ENCODE results near the gene SLC46A1.

The SLC46A1 gene

DNA sequence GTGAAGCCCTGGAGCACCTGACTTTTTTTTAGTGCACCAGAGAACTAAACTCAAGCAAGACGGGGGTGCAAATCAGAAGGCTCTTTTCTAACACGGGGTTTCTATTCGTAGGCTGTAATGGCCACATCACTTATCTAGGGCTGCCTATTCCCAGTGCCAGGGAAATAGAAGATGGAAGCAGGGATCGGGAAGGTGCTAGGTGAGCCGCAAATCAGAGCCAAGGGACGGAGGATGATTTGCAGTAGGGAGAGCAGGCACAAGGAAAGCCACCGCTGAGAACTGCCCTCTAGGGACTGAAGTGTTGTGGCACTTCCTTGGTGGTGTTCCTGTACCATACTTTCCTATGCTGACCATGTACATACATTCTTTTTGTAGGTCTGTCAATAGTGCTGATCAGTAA, 7.8 kb upstream of the SLC46A1 start:
- H3K4me3 ChIP-seq (ENCODE audit: insufficient read depth, low read length, poor library complexity, severe bottlenecking): no peak overlapping the region
- no peaks in the 10 kb centered on the region for H3K27me3 ChIP-seq (ENCODE audit: low read length)
- H4K20me1 ChIP-seq (ENCODE audit: low read depth, low read length): no peaks in the 10 kb centered on the region
- no peaks in the 10 kb centered on the region for H3K9me2 ChIP-seq (replicated peaks; ENCODE audit: insufficient read depth, low read length)
- H3K9me3 ChIP-seq (ENCODE audit: insufficient read depth, low read length): no peaks in the 10 kb centered on the region
- H3K79me2 ChIP-seq (ENCODE audit: insufficient read depth, low read length): no peaks in the 10 kb centered on the region
- H3F3A ChIP-seq (ENCODE audit: insufficient read depth): no peaks in the 10 kb centered on the region
- H3K9ac ChIP-seq (ENCODE audit: low read length): no peak overlapping the region
- no peak overlapping the region for H3K27ac ChIP-seq (ENCODE audit: low read depth, low read length)
- H2AFZ ChIP-seq (ENCODE audit: low read depth, low read length, severe bottlenecking): no peak overlapping the region
- H3K36me3 ChIP-seq (ENCODE audit: low read length): no peaks in the 10 kb centered on the region
- TF ChIP-seq CTCF (IDR thresholded peaks at IDR 0.05; ENCODE audit: insufficient read depth, low read length, poor library complexity, severe bottlenecking): no peak
- TF ChIP-seq EZH2phosphoT487 (conservative IDR thresholded peaks at IDR 0.05; ENCODE audit: low read length): no peak
- no peak overlapping the region for H3K4me2 ChIP-seq (ENCODE audit: low read depth, low read length, poor library complexity, severe bottlenecking)

DNA sequence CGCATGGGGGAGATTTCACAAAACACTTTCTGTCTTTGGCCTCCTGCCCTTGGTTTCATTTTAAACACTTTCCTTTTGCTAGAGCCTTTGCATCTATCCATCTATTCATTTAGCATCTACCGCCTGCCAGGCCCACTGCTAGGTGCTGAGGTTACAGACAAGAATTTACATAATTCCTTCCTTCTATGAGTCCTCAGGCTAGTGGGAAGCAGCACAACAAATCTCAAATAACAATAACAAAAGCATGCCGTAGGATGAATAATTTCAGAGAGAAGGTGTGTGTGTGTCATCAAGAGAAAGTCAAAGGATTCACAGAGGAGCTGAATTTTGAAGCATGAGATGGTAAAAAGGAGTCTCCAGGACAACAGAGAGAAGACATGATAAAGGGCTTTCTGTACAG, 6.1 kb upstream of the SLC46A1 start:
- Histone ChIP-seq H3K36me3 (ENCODE audit: low read length) (no peaks in the 10 kb centered on the region), H3K4me3 (ENCODE audit: insufficient read depth, low read length, poor library complexity, severe bottlenecking) (no peak overlapping the region), H3K27me3 (ENCODE audit: low read length) (no peaks in the 10 kb centered on the region), H3K79me2 (ENCODE audit: insufficient read depth, low read length) (no peaks in the 10 kb centered on the region), H3F3A (ENCODE audit: insufficient read depth) (no peaks in the 10 kb centered on the region), H3K9me2 (replicated peaks; ENCODE audit: insufficient read depth, low read length) (no peaks in the 10 kb centered on the region), H3K27ac (ENCODE audit: low read depth, low read length) (no peak overlapping the region), H3K4me2 (ENCODE audit: low read depth, low read length, poor library complexity, severe bottlenecking) (no peak overlapping the region), H3K9me3 (ENCODE audit: insufficient read depth, low read length) (no peaks in the 10 kb centered on the region), H2AFZ (ENCODE audit: low read depth, low read length, severe bottlenecking) (no peak overlapping the region), H3K9ac (ENCODE audit: low read length) (no peak overlapping the region), H4K20me1 (ENCODE audit: low read depth, low read length) (no peaks in the 10 kb centered on the region)
- TF ChIP-seq EZH2phosphoT487 (conservative IDR thresholded peaks at IDR 0.05; ENCODE audit: low read length) (no peak), CTCF (IDR thresholded peaks at IDR 0.05; ENCODE audit: insufficient read depth, low read length, poor library complexity, severe bottlenecking) (no peak)

DNA sequence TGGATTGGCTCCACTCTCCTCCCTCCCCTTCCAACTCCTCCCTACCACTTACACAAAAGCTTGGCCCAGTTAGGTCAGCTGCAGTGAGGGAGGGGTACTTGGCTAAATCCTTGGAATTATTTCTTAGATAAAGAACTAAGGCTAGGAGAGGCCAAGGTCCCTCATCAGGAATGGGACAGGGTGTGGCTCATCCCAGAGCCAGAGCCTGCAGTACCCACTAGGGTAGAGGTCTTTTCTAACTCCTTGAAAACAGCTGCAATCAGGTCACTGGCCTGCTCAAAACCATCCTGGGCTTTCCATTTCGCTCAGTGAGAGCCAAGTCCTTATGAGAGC, 1.9 kb upstream of the SLC46A1 start:
- Histone ChIP-seq H3K4me2 (ENCODE audit: low read depth, low read length, poor library complexity, severe bottlenecking) (no peak overlapping the region), H3K79me2 (ENCODE audit: insufficient read depth, low read length) (no peaks in the 10 kb centered on the region), H2AFZ (ENCODE audit: low read depth, low read length, severe bottlenecking) (no peak overlapping the region), H4K20me1 (ENCODE audit: low read depth, low read length) (no peaks in the 10 kb centered on the region), H3K9ac (ENCODE audit: low read length) (no peak overlapping the region), H3K9me3 (ENCODE audit: insufficient read depth, low read length) (no peaks in the 10 kb centered on the region), H3K36me3 (ENCODE audit: low read length) (no peaks in the 10 kb centered on the region), H3K27me3 (ENCODE audit: low read length) (no peaks in the 10 kb centered on the region), H3K9me2 (replicated peaks; ENCODE audit: insufficient read depth, low read length) (no peaks in the 10 kb centered on the region), H3K27ac (ENCODE audit: low read depth, low read length) (no peak overlapping the region), H3F3A (ENCODE audit: insufficient read depth) (no peaks in the 10 kb centered on the region), H3K4me3 (ENCODE audit: insufficient read depth, low read length, poor library complexity, severe bottlenecking) (no peak overlapping the region)
- TF ChIP-seq CTCF (IDR thresholded peaks at IDR 0.05; ENCODE audit: insufficient read depth, low read length, poor library complexity, severe bottlenecking) (no peak), EZH2phosphoT487 (conservative IDR thresholded peaks at IDR 0.05; ENCODE audit: low read length) (no peak)
